Nephron progenitor cell (in vitro differentiated cells): ENCODE data around the gene FGF12.
"Not testable (repeated sequence)": the region's sequence is repeated elsewhere in the genome, so short reads cannot be mapped to it uniquely, and the experiment has no call there.

Experiments
- DNase-seq: peaks from one replicate; pipeline ENCODE4 v3.0.0; 2021
- H3K27ac Mint-ChIP-seq: 2 replicates; pipeline ENCODE4 v1.8.0; 2021; ENCODE audit warnings: mild to moderate bottlenecking, moderate library complexity, mixed read lengths
- H3K27me3 Mint-ChIP-seq: 2 replicates; pipeline ENCODE4 v1.8.0; 2021; ENCODE audit warnings: mild to moderate bottlenecking, low read depth, mixed read lengths; ENCODE audit not compliant: poor library complexity
- H3K36me3 Mint-ChIP-seq: 2 replicates; pipeline ENCODE4 v1.8.0; 2021; ENCODE audit warnings: low read depth, mixed read lengths
- H3K4me1 Mint-ChIP-seq: 2 replicates; pipeline ENCODE4 v1.8.0; 2021; ENCODE audit warnings: mixed read lengths
- H3K4me3 Mint-ChIP-seq: 2 replicates; pipeline ENCODE4 v1.8.0; 2021; ENCODE audit warnings: mild to moderate bottlenecking, moderate library complexity, mixed read lengths
- H3K9me3 Mint-ChIP-seq: 2 replicates; pipeline ENCODE4 v1.8.0; 2021; ENCODE audit warnings: mild to moderate bottlenecking, moderate library complexity, mixed read lengths
- CTCF ChIP-seq: fragments of 200-600 bp; sonication (generic); IDR thresholded peaks from 2 replicates; pipeline ENCODE4 v1.5.0; 2021; ENCODE audit warnings: antibody characterized with exemption

The FGF12 gene

GRCh38 chr3:192747746-192748145 is 20.4 kb upstream of the FGF12 start:
- peaks cover 5% of the 10 kb centered on the region for H3K4me1 Mint-ChIP-seq
- peaks cover 3% of the 10 kb centered on the region for H3K27me3 Mint-ChIP-seq
- peaks cover 4% of the 10 kb centered on the region for H3K9me3 Mint-ChIP-seq
- DNase-seq: no peak
- H3K27ac Mint-ChIP-seq: no peak overlapping the region
- TF ChIP-seq CTCF: no peak
- no peaks in the 10 kb centered on the region for H3K36me3 Mint-ChIP-seq
- H3K4me3 Mint-ChIP-seq: no peak overlapping the region

DNA sequence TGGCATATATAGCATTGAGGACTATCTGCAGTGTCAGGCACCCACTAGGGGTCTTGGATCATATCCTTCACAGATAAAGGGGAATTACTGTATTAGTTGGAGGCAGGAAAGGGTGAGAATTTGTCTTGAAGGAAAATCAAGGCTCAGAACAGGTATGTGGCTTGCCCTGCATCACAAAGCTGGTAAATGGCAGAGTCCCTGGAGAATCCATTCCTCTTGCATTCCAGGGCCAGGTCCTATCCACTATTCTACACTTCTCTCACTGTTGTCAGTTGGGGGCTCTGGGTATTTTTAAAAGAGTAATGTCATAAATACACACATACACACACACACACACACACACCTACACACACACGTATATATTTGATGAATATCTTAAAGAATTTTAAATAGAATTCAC is 19.8 kb upstream of the FGF12 start:
- H3K27ac Mint-ChIP-seq: no peak overlapping the region
- no peaks in the 10 kb centered on the region for H3K36me3 Mint-ChIP-seq
- no peak for TF ChIP-seq CTCF
- no peak for DNase-seq
- H3K27me3 Mint-ChIP-seq: peaks cover 3% of the 10 kb centered on the region
- H3K9me3 Mint-ChIP-seq: peaks cover 4% of the 10 kb centered on the region
- H3K4me3 Mint-ChIP-seq: no peak overlapping the region
- peaks cover 5% of the 10 kb centered on the region for H3K4me1 Mint-ChIP-seq

- H3K27me3 Mint-ChIP-seq: peaks cover 3% of the 10 kb centered on the region
- no peaks in the 10 kb centered on the region for H3K36me3 Mint-ChIP-seq
- H3K9me3 Mint-ChIP-seq: peaks cover 4% of the 10 kb centered on the region
- H3K27ac Mint-ChIP-seq: no peak overlapping the region
- TF ChIP-seq CTCF: no peak
- peak overlapping the region; percentile 74 for H3K4me3 Mint-ChIP-seq
- peaks cover 5% of the 10 kb centered on the region for H3K4me1 Mint-ChIP-seq
- no peak for DNase-seq
Measured at GRCh38 chr3:192745150-192745549, 17.8 kb upstream of the FGF12 start.

GRCh38 chr3:192744604-192745003 is 17.3 kb upstream of the FGF12 start:
- DNase-seq: peak; percentile 65
- H3K4me3 Mint-ChIP-seq: peak overlapping the region; percentile 45
- H3K4me1 Mint-ChIP-seq, H3K27ac Mint-ChIP-seq, H3K27me3 Mint-ChIP-seq, H3K36me3 Mint-ChIP-seq, H3K9me3 Mint-ChIP-seq: not testable (repeated sequence)

DNA sequence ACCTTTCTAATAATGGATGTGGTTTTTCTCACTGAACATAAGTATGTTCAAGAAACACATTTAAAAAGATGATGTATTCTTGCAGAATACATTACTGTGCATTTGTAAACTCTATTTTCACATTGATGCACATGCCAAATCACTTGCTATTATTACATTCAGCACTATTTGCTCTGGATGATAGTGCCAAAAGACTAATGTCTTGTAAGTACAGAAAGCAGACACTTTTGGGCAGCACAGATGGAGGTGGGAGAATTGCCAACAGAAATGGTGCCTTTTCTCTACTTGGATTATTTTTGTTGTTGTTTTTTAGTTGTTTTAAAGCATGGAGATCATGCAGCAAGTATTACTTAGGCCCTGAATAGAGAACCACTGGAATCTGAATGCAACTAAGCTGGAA is 10.2 kb upstream of the FGF12 start:
- Mint-ChIP-seq H3K9me3 (no peaks in the 10 kb centered on the region), H3K27ac (no peak overlapping the region), H3K4me3 (no peak overlapping the region), H3K27me3 (no peaks in the 10 kb centered on the region), H3K36me3 (no peaks in the 10 kb centered on the region), H3K4me1 (no peaks in the 10 kb centered on the region)
- DNase-seq: no peak
- TF ChIP-seq CTCF: no peak

- Mint-ChIP-seq H3K27me3 (peaks cover 18% of the 10 kb centered on the region), H3K9me3 (no peaks in the 10 kb centered on the region), H3K27ac (no peak overlapping the region), H3K36me3 (no peaks in the 10 kb centered on the region), H3K4me3 (no peak overlapping the region), H3K4me1 (peaks cover 16% of the 10 kb centered on the region)
- TF ChIP-seq CTCF: no peak
- no peak for DNase-seq
Measured at GRCh38 chr3:192731233-192731632, 3.9 kb upstream of the FGF12 start.
